Small intestine (tissue), 7 donors: ENCODE results near the gene PXT1. TPM values are rescaled to one million over a fixed set of nuclear protein-coding genes. Genes with fewer than 3 reads are reported as not detected.

Source experiments
- DNase-seq, 2 donors: peaks; one replicate each; pipeline versions ENCODE4 v3.0.0 to v3.0.0-alpha.2; 2013
- FAIRE-seq: peaks from 2 replicates; lab custom pipeline; 2012; peaks lifted over from hg19 to GRCh38; lab: Jason Lieb, UNC
- H3K27ac ChIP-seq, 3 donors: one replicate each; pipeline ENCODE4 v1.5.1; 2013; ENCODE audit warnings: low read length in 2 of 3, mild to moderate bottlenecking in 2 of 3, control low read depth in 1 of 3, inconsistent platforms in 1 of 3, low read depth in 1 of 3, moderate library complexity in 1 of 3
- H3K27me3 ChIP-seq, 3 donors: one replicate each; pipeline ENCODE4 v1.6.1; 2013; ENCODE audit warnings: low read length in 3 of 3, inconsistent platforms in 1 of 3; ENCODE audit not compliant: control insufficient read depth in 3 of 3, insufficient read depth in 3 of 3
- H3K36me3 ChIP-seq, 3 donors: one replicate each; pipeline ENCODE4 v1.6.1; 2013; ENCODE audit warnings: low read length in 3 of 3, inconsistent platforms in 1 of 3, low read depth in 1 of 3, mild to moderate bottlenecking in 1 of 3, moderate library complexity in 1 of 3; ENCODE audit not compliant: control insufficient read depth in 3 of 3, insufficient read depth in 2 of 3
- H3K4me1 ChIP-seq, 3 donors: one replicate each; pipeline ENCODE4 v1.6.1; 2013; ENCODE audit warnings: low read length in 2 of 3, inconsistent platforms in 1 of 3, low read depth in 1 of 3, mild to moderate bottlenecking in 1 of 3, moderate library complexity in 1 of 3; ENCODE audit not compliant: control insufficient read depth in 3 of 3, insufficient read depth in 2 of 3
- H3K4me3 ChIP-seq, 3 donors: one replicate each; pipeline ENCODE4 v1.5.1; 2013; ENCODE audit warnings: low read length in 3 of 3, control low read depth in 1 of 3, inconsistent platforms in 1 of 3, low read depth in 1 of 3, mild to moderate bottlenecking in 1 of 3, moderate library complexity in 1 of 3
- H3K9me3 ChIP-seq, 2 donors: one replicate each; pipeline ENCODE4 v1.6.1; 2013; ENCODE audit warnings: low read depth in 1 of 2, low read length in 1 of 2; ENCODE audit not compliant: control insufficient read depth in 2 of 2, insufficient read depth in 1 of 2
- WGBS, 3 donors: extraction: QIAGEN DNeasy Blood & Tissue Kit; methylation state at CpG; one replicate each; pipeline ENCODE4 v1.1.7; 2013; 5-methylcytosine and 5-hydroxymethylcytosine counted together
- polyA plus RNA-seq, 4 donors: library from polyadenylated mRNA; stranded (reverse) in 3 of 4; unstranded in 1 of 4; fragments of 200-250 nt in 3 of 4; fragments of 120-200 nt in 1 of 4; gene quantifications; one replicate each; pipeline versions ENCODE4 v1.2.1 to v1.2.3, GENCODE V29; 2013
- donor health status: healthy with polysubstance abuse.
- donor health status: control.
- donor health status: control.
- donor health status: Bipolar disorder and iron deficiency.
- donor health status: healthy.

PXT1 gene
- polyA plus RNA-seq, 4 donors, result 0.10 TPM; not detected in 3

- 81 to 85% (median 84%) methylated on average over 1 of the region's 1 CpG for WGBS, 3 donors
- no peaks in the 10 kb centered on the region for H3K9me3 ChIP-seq
- no peak overlapping the region for H3K4me3 ChIP-seq
- peaks cover 8 to 44% (median 11%) of the 10 kb centered on the region in 3 donors for H3K36me3 ChIP-seq
- FAIRE-seq (no peak), DNase-seq (no peak)
- no peak overlapping the region for H3K27ac ChIP-seq
- H3K4me1 ChIP-seq, result no peaks in the 10 kb centered on the region
- H3K27me3 ChIP-seq, result no peaks in the 10 kb centered on the region
Measured at GRCh38 chr6:36479256-36479655, 36.6 kb upstream of the PXT1 start.

GRCh38 chr6:36478051-36478526 is 35.4 kb upstream of the PXT1 start:
- WGBS, 3 donors, result 75 to 93% (median 93%) methylated on average over 2 of the region's 2 CpGs
- DNase-seq (no peak), FAIRE-seq (no peak)
- Histone ChIP-seq H3K36me3 (peaks cover 5 to 40% (median 11%) of the 10 kb centered on the region in 3 donors), H3K9me3 (no peaks in the 10 kb centered on the region), H3K27me3 (no peaks in the 10 kb centered on the region), H3K4me3 (no peak overlapping the region), H3K4me1 (no peaks in the 10 kb centered on the region), H3K27ac (no peak overlapping the region)

- no peak for FAIRE-seq
- Histone ChIP-seq H3K4me3 (no peak overlapping the region), H3K36me3 (peaks cover 2 to 24% (median 5%) of the 10 kb centered on the region in 3 donors), H3K4me1 (no peaks in the 10 kb centered on the region), H3K27me3 (no peaks in the 10 kb centered on the region), H3K9me3 (no peaks in the 10 kb centered on the region), H3K27ac (no peak overlapping the region)
- no peak for DNase-seq
- WGBS, 3 donors, result 91 to 92% (median 92%) methylated on average over 3 of the region's 3 CpGs
Measured at GRCh38 chr6:36469946-36470345, 27.3 kb upstream of the PXT1 start.

- WGBS, 3 donors, result 72 to 86% (median 83%) methylated on average over 6 of the region's 6 CpGs
- Histone ChIP-seq H3K4me1 (no peaks in the 10 kb centered on the region), H3K36me3 (peaks cover 2 to 22% (median 2%) of the 10 kb centered on the region in 3 donors), H3K9me3 (no peaks in the 10 kb centered on the region), H3K27me3 (no peaks in the 10 kb centered on the region), H3K4me3 (no peak overlapping the region), H3K27ac (no peak overlapping the region)
- DNase-seq (no peak), FAIRE-seq (no peak)
Measured at GRCh38 chr6:36469148-36469661, 26.6 kb upstream of the PXT1 start.

- H3K36me3 ChIP-seq, result peaks cover 2 to 14% (median 4%) of the 10 kb centered on the region in 3 donors
- H3K9me3 ChIP-seq, result no peaks in the 10 kb centered on the region
- DNase-seq, result no peak
- no peak overlapping the region for H3K27ac ChIP-seq
- no peak for FAIRE-seq
- H3K27me3 ChIP-seq, result no peaks in the 10 kb centered on the region
- no peaks in the 10 kb centered on the region for H3K4me1 ChIP-seq
- no peak overlapping the region for H3K4me3 ChIP-seq
- 96 to 98% (median 98%) methylated on average over 3 of the region's 3 CpGs for WGBS, 3 donors
Measured at GRCh38 chr6:36467625-36468024, 25.0 kb upstream of the PXT1 start.

GRCh38 chr6:36464233-36464632 is 21.6 kb upstream of the PXT1 start:
- Histone ChIP-seq H3K4me1 (no peaks in the 10 kb centered on the region), H3K9me3 (no peaks in the 10 kb centered on the region), H3K27me3 (no peaks in the 10 kb centered on the region), H3K27ac (no peak overlapping the region), H3K36me3 (peaks cover 1 to 6% (median 2%) of the 10 kb centered on the region in 3 donors), H3K4me3 (no peak overlapping the region)
- FAIRE-seq, result no peak
- 93 to 100% (median 95%) methylated on average over 1 of the region's 1 CpG for WGBS, 3 donors
- no peak for DNase-seq

GRCh38 chr6:36463676-36464075 is 21.0 kb upstream of the PXT1 start:
- Histone ChIP-seq H3K27me3 (no peaks in the 10 kb centered on the region), H3K9me3 (no peaks in the 10 kb centered on the region), H3K4me1 (no peaks in the 10 kb centered on the region), H3K27ac (no peak overlapping the region), H3K4me3 (no peak overlapping the region), H3K36me3 (peaks cover 1 to 6% (median 2%) of the 10 kb centered on the region in 3 donors)
- whole genome bisulfite sequencing, 3 donors, result 68 to 88% (median 71%) methylated on average over 1 of the region's 1 CpG
- DNase-seq, result no peak
- FAIRE-seq, result no peak

DNA sequence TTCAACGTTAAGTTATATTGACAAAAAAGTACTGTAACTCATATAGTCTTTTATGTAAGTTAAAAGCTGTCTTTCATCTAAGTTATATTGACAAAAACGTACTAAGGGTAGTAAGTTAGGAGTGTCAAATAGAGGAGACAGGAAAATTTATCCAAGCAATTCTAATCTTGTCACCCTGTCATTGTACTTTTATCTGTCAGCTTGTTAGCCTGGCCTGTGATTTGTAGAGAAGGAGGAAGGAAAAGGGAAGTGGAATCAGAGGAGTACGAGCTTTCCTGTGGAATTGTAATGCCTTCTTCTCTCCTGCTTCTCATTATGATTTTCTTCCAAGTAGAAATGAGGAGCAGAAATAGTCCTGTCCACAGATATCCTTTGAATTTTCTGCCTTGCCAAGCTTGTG is 19.0 kb upstream of the PXT1 start:
- H3K27me3 ChIP-seq, result no peaks in the 10 kb centered on the region
- peaks cover 1 to 10% (median 2%) of the 10 kb centered on the region in 3 donors for H3K36me3 ChIP-seq
- DNase-seq (no peak), FAIRE-seq (no peak)
- no peaks in the 10 kb centered on the region for H3K9me3 ChIP-seq
- H3K27ac ChIP-seq, result no peak overlapping the region
- 63 to 78% (median 68%) methylated on average over 3 of the region's 3 CpGs for WGBS, 3 donors
- no peaks in the 10 kb centered on the region for H3K4me1 ChIP-seq
- H3K4me3 ChIP-seq, result no peak overlapping the region

DNA sequence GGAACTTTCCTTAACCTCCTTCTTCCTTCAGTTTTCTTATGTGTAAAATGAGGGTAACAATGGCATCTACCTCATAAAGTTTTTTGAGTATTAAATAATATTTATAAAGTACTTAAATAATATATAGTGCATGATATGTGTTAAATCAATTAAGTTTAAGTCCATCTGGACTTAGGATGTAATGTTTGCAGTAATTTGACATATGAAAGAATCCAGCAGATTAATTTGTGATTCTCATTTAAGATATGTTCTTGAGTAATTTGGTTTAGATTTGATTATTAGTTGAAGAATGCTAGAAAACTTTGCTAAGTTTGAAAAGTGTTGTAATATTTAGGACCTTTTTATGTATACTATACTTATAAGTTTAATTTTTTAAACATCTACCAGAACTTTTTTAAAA is 18.3 kb upstream of the PXT1 start:
- FAIRE-seq (no peak), DNase-seq (no peak)
- Histone ChIP-seq H3K36me3 (peaks cover 1 to 11% (median 2%) of the 10 kb centered on the region in 3 donors), H3K4me1 (no peaks in the 10 kb centered on the region), H3K27me3 (no peaks in the 10 kb centered on the region), H3K27ac (no peak overlapping the region), H3K9me3 (no peaks in the 10 kb centered on the region), H3K4me3 (no peak overlapping the region)
